ENCODE data around the gene MAPK9.
A peak's percentile ranks its signal among the peaks of the same experiment; 100 is the strongest.

MAPK9 gene

GRCh38 chr5:180201051-180201987 is 90.6 kb downstream of the MAPK9 start:
- Histone ChIP-seq H3K27me3 (no peaks in the 10 kb centered on the region), H3K4me2 (no peak overlapping the region), H4K20me1 (no peaks in the 10 kb centered on the region), H3K9me3 (replicated peaks in 1 of 11) (no peaks in the 10 kb centered on the region), H3K9ac (no peak overlapping the region), H3K4me1 (peaks cover 0 to 11% (median 0%) of the 10 kb centered on the region in 10 experiments; a peak in 6 of 20 replicates), H3K36me3 (no peaks in the 10 kb centered on the region), H3K27ac (no peak overlapping the region), H3K4me3 (no peak overlapping the region)
- no peak for TF ChIP-seq Cebpa-rat (IDR thresholded peaks at IDR 0.05)

- Histone ChIP-seq H3K9ac (no peak overlapping the region), H4K20me1 (peaks cover 0 to 5% (median 0%) of the 10 kb centered on the region in 11 experiments; a peak in 1 of 22 replicates), H3K36me3 (no peaks in the 10 kb centered on the region), H3K4me3 (no peak overlapping the region), H3K4me2 (no peak overlapping the region), H3K27me3 (no peaks in the 10 kb centered on the region; a peak in 1 of 22 replicates), H3K9me3 (replicated peaks in 1 of 11) (no peaks in the 10 kb centered on the region), H3K4me1 (peaks cover 5 to 18% (median 7%) of the 10 kb centered on the region in 10 experiments; a peak in 18 of 20 replicates), H3K27ac (no peak overlapping the region)
- no peak for TF ChIP-seq Cebpa-rat (IDR thresholded peaks at IDR 0.05)
These were observed 92.5 kb downstream of the MAPK9 start for GRCh38 chr5:180199390-180199789.

GRCh38 chr5:180198208-180198607 is 93.7 kb downstream of the MAPK9 start:
- no peak overlapping the region for H3K4me3 ChIP-seq
- H3K27ac ChIP-seq: no peak overlapping the region
- H3K9me3 ChIP-seq (replicated peaks in 1 of 11): no peaks in the 10 kb centered on the region
- no peak overlapping the region for H3K4me2 ChIP-seq
- no peaks in the 10 kb centered on the region; a peak in 1 of 22 replicates for H3K27me3 ChIP-seq
- peaks cover 6 to 25% (median 16%) of the 10 kb centered on the region in 10 experiments; a peak in 18 of 20 replicates for H3K4me1 ChIP-seq
- no peak for TF ChIP-seq Cebpa-rat (IDR thresholded peaks at IDR 0.05)
- H3K36me3 ChIP-seq: no peaks in the 10 kb centered on the region
- peaks cover 0 to 5% (median 0%) of the 10 kb centered on the region in 11 experiments; a peak in 1 of 22 replicates for H4K20me1 ChIP-seq
- H3K9ac ChIP-seq: no peak overlapping the region

- Histone ChIP-seq H3K36me3 (no peaks in the 10 kb centered on the region), H3K9ac (no peak overlapping the region), H3K4me1 (peaks cover 6 to 23% (median 16%) of the 10 kb centered on the region in 10 experiments; a peak in 18 of 20 replicates), H3K9me3 (replicated peaks in 1 of 11) (no peaks in the 10 kb centered on the region), H3K27ac (no peak overlapping the region), H3K4me3 (no peak overlapping the region), H3K4me2 (peak overlapping the region in 2 of 11 experiments; percentile 11 to 18; a peak in 1 of 22 replicates), H3K27me3 (no peaks in the 10 kb centered on the region; a peak in 1 of 22 replicates), H4K20me1 (peaks cover 0 to 5% (median 0%) of the 10 kb centered on the region in 11 experiments; a peak in 1 of 22 replicates)
- TF ChIP-seq Cebpa-rat (IDR thresholded peaks at IDR 0.05): no peak
These were observed 94.7 kb downstream of the MAPK9 start for GRCh38 chr5:180197016-180197702.

- no peak overlapping the region for H3K27ac ChIP-seq
- H3K36me3 ChIP-seq: no peaks in the 10 kb centered on the region
- H3K9me3 ChIP-seq (replicated peaks in 1 of 11): no peaks in the 10 kb centered on the region
- H3K27me3 ChIP-seq: no peaks in the 10 kb centered on the region; a peak in 1 of 22 replicates
- H3K9ac ChIP-seq: no peak overlapping the region
- H3K4me3 ChIP-seq: no peak overlapping the region
- peak overlapping the region; percentile 4 to 66 (median 52) for H3K4me2 ChIP-seq
- no peak for TF ChIP-seq Cebpa-rat (IDR thresholded peaks at IDR 0.05)
- peaks cover 6 to 23% (median 16%) of the 10 kb centered on the region in 10 experiments; a peak in 18 of 20 replicates for H3K4me1 ChIP-seq
- H4K20me1 ChIP-seq: peaks cover 0 to 5% (median 0%) of the 10 kb centered on the region in 11 experiments; a peak in 1 of 22 replicates
These were observed 97.2 kb downstream of the MAPK9 start for GRCh38 chr5:180194410-180195345.

- peak overlapping the region; percentile 4 to 66 (median 52); a peak in 21 of 22 replicates for H3K4me2 ChIP-seq
- H3K36me3 ChIP-seq: no peaks in the 10 kb centered on the region
- no peak overlapping the region for H3K9ac ChIP-seq
- no peak overlapping the region for H3K4me3 ChIP-seq
- no peak overlapping the region for H3K27ac ChIP-seq
- peaks cover 0 to 5% (median 0%) of the 10 kb centered on the region in 11 experiments; a peak in 1 of 22 replicates for H4K20me1 ChIP-seq
- no peaks in the 10 kb centered on the region for H3K9me3 ChIP-seq (replicated peaks in 1 of 11)
- no peak for TF ChIP-seq Cebpa-rat (IDR thresholded peaks at IDR 0.05)
- H3K27me3 ChIP-seq: no peaks in the 10 kb centered on the region; a peak in 1 of 22 replicates
- peaks cover 6 to 23% (median 16%) of the 10 kb centered on the region in 10 experiments; a peak in 18 of 20 replicates for H3K4me1 ChIP-seq
These were observed 98.0 kb downstream of the MAPK9 start for GRCh38 chr5:180193749-180194375.

GRCh38 chr5:180191716-180192115 is 100.2 kb downstream of the MAPK9 start:
- no peak for TF ChIP-seq Cebpa-rat (IDR thresholded peaks at IDR 0.05)
- no peak overlapping the region for H3K4me3 ChIP-seq
- H3K4me2 ChIP-seq: no peak overlapping the region
- peaks cover 0 to 5% (median 0%) of the 10 kb centered on the region in 11 experiments; a peak in 1 of 22 replicates for H4K20me1 ChIP-seq
- no peaks in the 10 kb centered on the region; a peak in 1 of 22 replicates for H3K27me3 ChIP-seq
- H3K9me3 ChIP-seq (replicated peaks in 1 of 11): peaks cover 10 to 21% (median 14%) of the 10 kb centered on the region in 11 experiments
- H3K9ac ChIP-seq: no peak overlapping the region
- no peaks in the 10 kb centered on the region; a peak in 2 of 22 replicates for H3K36me3 ChIP-seq
- no peak overlapping the region for H3K27ac ChIP-seq
- peaks cover 6 to 18% (median 15%) of the 10 kb centered on the region in 10 experiments; a peak in 18 of 20 replicates for H3K4me1 ChIP-seq

- H4K20me1 ChIP-seq: no peaks in the 10 kb centered on the region
- no peaks in the 10 kb centered on the region for H3K4me1 ChIP-seq
- no peak overlapping the region for H3K9ac ChIP-seq
- no peak overlapping the region for H3K27ac ChIP-seq
- no peak for TF ChIP-seq Cebpa-rat (IDR thresholded peaks at IDR 0.05)
- no peak overlapping the region for H3K4me2 ChIP-seq
- H3K9me3 ChIP-seq (replicated peaks in 1 of 11): peaks cover 37 to 57% (median 46%) of the 10 kb centered on the region in 11 experiments
- H3K36me3 ChIP-seq: no peaks in the 10 kb centered on the region; a peak in 2 of 22 replicates
- H3K27me3 ChIP-seq: no peaks in the 10 kb centered on the region
- H3K4me3 ChIP-seq: no peak overlapping the region
These were observed 104.1 kb downstream of the MAPK9 start for GRCh38 chr5:180187767-180188166.
